Middle frontal gyrus (tissue), 1 donor: Measurements from ENCODE around the gene ALX1.

Experiments
- DNase-seq: peaks from one replicate; pipeline ENCODE4 v3.0.0-alpha.2; 2015; ENCODE audit warnings: low spot score; ENCODE audit errors: extremely low spot score

ALX1 gene

DNA sequence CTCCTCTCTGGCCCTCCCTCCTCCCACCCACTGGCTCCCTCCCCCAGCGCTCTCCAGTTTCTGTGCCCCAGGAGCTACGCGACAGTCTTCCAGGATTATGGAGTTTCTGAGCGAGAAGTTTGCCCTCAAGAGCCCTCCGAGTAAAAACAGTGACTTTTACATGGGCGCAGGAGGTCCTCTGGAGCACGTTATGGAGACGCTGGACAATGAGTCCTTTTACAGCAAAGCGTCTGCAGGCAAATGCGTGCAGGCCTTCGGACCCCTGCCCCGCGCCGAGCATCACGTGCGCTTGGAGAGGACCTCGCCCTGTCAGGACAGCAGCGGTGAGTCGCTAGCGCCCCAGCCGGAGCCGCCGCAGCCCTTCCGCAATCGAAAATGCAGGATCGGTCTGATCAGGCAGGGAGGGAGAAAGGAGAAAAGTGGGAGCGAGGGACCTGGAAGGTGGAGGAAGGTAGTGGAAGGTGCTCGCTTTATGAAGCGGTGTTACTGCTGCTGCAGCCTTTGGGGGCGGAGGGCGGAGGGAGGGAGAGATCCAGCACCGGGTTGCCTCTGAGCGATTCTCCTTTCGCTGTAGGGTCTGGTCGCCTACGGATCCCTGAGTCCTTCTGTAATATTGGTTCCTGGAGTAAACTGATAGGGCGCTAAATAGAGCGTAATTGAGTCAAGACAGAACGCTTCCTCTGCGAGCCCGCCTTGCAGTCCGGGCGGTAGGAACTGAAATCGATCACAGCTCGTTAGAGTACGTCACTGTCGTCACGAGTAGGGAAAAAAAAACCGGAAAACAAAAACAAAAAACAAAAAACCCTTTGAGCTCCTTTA lies at the start of gene ALX1:
Gene ALX1, plus strand, starts transcription at position 56 of the 819 bp plus-strand sequence. Its CDS starts 42 bp downstream, at position 98.
- DNase-seq: no peak

DNA sequence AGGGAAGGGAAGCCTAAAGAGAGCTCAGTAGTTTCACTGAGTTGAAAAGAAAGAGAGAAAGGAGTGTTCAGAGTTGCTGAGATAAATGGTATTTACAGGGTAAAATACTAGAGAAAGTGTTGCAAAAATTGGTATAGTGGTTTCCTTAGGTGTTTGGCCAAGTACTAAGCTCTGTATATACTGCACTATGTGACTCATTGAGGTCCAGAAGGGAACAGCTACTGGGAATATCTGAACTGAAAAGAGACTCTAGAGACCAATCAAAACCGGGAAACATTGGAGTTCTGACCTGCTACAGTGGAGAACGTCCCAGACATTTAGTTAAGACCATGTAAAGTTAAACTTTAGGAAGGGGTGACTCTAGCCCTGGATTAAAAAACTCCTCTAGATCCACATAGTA lies 42.7 kb upstream of the ALX1 start:
- DNase-seq: no peak

DNA sequence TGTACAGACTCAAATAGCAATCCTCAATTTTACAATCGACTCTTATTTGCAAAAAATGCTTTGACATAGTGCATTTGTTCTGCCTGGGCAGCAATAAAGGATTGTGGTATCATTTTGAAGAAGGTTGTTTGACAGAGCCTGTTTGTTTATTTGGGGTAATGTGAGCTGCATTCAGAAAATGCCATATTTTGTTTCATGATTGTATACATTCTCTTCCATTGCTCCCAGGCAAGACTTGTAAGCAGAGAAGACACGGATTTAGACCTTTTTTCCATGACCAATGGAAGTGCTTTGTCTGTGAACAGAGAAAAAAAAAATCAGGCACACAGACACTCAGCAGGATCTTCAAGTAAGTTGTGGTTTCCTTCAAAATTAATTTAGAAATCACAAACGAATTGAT lies 35.5 kb upstream of the ALX1 start:
- no peak for DNase-seq

DNA sequence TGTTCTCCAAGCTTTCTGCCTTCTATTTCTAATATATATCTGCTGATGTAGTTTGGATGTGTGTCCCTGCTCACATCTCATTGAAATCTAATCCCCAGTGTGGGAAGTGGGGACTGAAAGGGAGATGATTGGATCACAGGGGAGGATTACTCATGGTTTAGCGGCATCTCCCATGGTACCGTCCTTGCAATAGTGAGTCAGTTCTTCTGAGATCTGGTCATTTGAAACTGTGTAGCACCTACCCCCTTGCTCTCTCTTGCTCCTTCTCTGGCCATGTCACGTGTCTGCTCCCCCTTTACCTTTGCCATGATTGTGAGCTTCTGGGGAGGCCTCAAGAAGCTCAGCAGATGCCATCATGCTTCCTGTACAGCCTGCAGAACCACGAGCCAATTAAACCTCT lies 26.2 kb upstream of the ALX1 start:
- no peak for DNase-seq

DNA sequence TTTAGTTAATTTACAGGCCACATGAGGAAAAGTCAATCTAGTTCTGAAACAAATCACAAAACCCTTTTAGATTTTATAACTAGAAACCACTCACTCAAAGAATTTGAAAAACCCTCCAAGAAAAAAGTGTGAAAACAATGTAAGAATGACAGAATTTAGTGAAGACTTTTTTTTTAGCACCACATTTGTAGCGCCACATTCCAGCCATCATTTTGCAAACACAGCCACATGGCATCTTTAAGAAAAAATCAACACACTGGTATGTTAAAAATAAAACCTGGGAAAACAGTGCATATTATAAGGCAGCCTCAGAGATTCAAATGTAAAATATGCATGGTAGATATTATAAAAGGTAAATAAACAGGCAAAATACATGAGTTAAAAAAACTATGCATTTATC lies 22.3 kb upstream of the ALX1 start:
- DNase-seq: no peak

DNA sequence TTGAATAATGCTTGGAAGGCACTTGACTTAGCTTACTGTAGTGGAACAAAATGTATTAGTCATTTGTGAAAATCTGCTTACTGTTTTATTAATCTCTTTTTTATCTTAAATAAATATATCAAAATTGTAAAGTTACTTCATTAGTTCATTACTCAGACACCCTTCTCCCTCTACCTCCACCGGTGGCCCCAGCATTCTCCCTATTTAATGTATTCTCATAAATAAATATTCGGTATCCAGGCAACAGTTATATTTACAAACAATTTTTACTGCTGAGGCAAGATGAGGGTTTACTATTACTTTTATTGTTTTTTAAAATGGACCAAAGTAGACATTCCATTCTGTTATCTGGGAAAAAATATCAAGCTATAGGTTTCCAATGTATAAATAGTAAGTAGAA lies 19.6 kb upstream of the ALX1 start:
- DNase-seq: no peak

DNA sequence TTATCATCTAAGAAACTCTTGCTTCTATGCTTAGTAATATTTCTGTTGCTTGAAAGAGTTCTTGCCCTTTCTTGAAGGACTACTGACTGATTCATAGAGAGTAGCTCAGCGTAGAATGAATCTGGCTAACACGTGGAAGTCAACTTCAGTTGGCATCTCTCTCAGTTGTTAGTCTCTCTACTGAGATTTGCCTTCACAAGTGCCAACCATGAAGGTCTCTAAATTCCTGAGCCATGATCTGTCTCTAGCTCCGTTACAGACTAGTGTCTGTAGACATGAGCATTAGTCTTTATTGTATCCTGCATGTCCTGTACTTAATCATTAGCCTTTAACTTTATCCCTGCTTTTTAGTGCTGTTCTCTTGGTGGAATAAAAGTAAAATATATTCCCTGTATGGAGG lies 19.1 kb upstream of the ALX1 start:
- no peak for DNase-seq

DNA sequence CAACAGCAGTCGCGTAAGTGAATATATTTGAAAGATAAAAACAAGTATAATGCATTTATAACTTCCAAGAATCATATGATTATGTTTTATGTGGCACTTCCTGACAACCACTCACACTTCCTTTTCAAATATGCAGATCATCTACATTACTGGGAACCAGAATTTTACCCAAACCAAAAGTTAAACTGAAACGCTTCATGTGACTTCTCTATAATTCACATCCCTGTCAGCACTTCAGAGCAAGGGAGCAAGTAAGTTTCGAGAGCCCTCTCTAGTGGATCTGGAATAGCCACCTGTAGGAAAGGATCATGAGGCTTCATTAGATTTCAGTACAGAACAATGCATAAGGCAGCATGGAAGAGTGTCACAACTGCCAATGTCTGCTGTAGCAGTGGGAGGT lies 13.7 kb upstream of the ALX1 start:
- no peak for DNase-seq

DNA sequence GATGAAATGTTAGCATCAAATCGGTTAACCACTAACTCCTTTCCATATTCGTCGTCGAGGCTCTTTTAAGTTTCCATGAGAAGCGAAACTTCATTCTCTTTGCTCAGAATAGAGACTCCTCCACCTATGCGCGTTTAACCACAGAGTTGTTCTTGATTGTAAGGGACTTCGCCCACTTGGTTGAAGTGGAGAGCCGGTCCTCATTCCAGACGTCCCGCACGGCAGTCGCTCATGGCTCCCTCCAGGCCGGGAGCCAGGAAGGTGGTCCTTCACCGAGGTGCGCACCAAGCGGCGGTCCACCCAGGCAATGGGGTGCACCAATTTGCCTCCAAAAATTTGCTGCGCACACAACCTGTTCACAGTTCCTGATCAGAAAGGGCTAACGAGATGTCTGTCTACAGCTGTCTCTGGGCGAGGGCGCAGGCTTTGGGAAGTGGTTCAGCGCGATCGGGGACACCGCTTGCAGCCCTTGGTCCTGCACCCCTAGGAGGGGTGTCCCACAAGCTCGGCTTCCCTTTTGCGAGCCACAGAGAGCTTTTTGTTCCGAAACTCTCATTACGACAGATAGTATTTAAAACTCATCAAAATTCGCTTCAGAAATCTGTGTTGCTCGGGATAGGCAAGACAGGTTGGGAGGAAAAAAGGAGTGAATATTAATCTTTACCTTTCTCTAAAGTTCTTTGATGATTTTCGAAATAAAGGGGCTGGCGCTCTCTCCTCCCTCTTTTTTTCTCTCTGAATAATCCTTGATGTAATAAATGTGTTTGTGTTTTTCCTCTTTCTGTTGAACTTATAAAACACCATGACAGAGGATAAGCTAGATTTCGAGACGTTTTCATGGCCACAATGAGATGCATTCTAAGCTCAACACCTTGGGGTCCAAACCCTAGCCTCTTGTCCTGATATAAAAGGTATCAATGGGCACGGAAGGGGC lies 6.4 kb upstream of the ALX1 start:
- DNase-seq: no peak

DNA sequence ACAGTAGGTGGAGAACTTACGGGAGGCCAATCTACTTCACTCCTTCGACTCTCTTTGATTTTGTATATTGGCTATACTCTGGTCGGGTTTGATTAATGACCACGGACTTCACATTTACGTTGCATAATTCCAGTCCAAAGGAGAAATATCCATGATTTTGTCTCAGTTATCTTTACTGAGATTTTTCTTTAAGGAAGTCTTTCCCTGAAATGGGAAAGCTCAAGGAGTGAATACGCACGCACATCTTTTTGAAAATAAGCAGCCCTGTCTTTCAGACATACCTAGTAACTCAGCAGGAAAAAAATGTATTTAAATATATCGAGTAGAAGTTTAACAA lies 5.7 kb upstream of the ALX1 start:
- DNase-seq: no peak

DNA sequence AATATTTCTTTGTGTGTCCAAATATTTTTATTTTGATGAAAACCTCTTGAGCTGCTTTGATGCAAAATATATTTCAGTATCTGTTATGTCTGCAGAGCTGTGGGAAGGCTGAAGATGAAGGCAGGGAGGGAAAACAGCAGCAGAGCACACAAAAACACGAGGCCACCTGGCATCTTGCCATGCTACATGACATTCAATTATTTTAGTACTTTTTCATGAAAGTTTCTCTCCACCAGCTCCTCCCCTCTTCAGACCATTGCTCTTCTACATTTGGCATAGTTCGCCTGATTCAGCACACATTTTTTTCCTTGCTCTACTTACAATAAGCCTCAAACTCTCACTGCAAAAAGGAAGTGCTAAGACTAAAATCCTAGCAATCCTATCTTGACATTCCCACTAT lies 4.6 kb upstream of the ALX1 start:
- DNase-seq: no peak

DNA sequence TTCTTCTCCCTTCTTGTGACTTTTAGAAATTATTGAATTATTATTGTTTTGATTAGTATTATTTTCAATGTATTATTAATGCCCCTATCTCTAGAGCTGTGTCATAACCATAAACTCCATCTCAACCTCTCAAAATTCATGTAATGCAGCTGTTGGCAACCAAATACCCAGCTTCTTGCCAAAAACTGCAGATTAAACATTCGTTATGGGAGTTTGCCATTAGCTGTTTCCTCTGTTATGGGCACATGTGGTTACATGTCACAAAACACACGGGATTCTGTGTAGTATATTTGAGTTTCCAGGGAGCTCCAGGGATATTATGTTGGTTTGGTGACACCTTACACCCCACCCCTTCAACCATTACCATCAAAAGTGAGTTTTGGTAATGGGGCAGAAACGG lies 2.8 kb upstream of the ALX1 start:
- no peak for DNase-seq

DNA sequence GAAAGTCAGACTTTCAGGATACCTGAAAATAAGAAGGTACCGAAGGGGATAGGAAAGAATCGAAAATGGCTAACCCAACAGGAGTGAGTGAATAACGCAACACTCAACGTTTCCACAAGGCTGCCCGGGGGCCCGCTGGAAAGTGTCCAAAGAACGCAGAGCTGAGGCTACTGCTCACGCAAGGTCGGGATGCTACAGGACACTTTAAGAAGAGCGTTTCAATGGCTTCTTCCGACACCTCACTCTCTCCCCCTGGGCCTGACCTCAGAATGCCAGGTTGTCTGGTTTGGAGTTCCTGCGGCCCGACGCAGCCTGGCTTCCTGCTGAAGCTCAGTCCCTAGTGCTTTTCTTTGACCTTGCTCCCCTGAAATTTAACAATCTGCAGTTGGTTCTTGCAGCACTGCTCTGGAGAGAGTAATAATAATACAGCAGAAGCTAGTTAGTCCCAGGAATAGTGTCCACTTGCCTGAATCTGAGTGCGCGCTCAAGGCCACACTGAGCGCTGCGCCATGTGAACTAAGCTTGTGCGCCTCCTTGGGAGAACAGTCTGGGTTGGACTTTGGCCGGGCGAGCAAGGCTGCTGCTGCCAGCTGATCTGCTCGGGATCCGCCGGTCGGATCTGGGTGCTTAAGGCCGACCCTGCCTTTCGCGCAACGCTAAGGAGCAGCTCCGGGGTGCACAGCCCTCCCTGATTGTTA lies 2.0 kb upstream of the ALX1 start:
- no peak for DNase-seq

DNA sequence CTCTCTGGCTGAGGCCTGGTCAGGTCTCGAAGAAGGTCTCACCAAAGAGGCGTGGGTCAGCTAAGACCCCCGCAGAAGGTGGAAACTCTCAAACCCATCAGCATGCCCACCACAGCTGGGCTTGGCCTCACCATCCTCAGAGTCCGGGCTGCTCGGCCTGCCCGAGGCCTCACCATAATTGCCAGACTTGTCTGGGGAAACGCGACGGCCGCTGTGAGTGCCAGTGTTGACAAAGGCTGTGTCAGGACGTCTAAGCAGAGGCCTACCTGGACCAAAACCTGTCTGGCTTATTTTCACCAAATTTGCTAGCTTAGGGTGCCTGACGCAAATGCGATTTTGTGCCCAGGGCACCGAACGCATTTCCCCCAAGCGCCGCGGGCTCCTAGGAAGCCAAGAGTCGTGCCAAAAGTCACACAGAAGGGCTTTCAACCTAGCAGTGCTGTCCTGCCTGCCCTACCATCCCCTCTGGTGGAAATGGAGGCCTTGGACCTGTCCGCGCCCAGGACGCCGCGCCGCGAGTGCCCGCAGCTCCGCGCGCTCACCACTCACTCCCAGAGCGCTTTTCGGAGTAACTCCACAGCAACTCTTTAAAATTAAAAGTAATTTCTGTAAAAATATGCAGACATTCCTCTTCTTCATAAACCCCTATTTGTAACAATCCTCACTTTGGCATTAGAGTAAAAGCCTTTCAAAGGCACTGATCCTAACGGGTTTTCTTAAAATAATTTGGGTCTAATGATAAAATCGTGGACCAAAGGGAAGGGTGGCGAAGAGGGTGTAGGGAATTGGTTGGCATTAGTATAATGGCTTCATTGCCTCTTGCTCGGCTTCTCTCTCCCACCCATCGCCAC lies 1.2 kb upstream of the ALX1 start:
- no peak for DNase-seq

DNA sequence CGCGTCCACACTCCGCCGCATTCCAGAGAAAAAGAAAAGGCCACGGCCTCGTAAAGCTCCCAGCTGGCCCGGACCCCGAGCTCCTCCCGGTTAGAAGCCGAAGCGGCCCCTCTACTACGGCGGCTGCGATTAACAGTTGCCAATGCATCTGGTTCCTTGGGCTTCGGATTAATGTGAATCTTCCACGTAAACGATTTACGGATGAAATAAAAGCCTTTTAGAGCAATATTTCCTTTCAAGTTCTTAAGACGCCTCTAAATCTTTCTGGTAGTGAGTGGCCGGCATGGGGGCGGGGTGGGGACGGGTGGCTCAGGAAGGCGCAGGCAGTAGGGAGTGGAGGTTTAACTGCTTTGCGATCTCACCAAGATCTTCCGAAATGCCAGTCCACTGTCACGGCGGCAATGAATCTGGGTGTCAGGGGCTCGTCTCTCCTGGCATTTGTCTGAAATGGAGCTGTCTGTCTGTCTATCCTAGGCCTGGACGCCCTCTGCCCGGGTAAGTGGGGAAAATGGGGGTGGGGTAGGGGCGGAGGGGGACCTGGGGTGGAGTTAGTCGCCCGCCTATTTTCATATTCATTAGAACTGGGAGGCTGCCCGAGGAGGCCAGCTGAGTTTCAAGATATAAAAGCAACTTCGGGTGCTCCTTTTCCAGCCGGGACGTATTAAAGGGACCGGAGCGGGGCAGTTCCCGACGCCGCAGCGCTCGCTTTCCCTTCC lies 413 bp upstream of the ALX1 start:
- DNase-seq: no peak

DNA sequence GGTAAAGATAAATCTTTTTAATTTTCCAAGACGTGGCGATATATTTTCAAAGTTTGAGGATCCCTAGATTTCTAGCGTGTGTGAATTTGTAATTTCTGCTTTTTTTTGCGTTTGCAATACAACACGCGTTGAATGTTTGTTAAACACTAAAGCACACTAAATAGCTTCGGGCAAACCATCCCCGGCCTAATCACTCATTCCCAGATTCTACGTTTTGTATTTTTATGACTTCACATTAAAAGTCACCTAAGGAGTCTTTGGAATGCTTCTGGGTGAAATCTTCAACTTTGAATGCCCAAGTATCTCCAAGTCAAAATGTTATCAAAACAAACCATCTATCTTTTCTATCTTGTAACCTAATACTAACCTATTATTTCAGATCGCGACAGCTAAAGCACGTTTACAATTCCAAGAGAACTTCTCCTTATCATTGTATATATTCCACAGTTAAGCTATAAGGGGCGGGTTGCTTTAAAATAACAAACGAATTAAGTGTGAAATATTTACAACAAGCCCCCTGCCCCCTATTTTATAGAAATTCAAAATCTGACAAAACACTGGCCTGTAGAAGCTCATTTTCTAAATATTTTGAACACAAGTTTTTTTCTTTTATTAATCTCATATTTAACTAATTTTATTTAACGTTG lies 1.1 kb downstream of the ALX1 start:
- no peak for DNase-seq

DNA sequence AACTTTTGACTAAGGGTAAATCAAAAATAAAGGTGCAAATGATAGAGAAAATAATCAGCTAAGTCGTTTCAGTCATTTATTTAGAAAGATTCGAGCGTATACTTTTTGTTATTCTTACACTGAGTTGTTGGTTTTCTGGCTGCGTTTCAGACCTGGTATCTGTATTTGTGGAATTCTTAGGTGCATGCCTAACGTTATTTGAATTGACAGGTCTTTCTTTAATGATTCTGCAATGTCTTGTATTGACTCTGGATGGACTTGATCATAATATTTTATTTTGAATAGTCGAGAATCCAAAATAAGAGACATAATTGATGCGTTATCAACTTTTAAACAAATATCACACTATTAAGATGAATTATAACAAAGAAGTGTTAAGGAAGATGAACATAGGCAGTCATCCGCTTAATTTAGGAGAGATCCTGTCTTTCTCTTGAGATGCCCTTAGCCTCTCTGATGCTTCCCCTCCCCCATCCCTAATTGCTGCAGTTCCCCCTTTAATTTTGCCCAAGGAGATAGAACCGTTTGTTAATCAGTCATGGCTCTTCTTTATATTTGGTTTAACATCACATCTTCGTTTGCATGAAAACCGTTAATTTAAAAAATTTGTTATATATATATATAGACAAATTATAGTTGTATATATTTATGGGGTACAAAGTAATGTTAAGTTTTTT lies 1.8 kb downstream of the ALX1 start:
- DNase-seq: no peak

DNA sequence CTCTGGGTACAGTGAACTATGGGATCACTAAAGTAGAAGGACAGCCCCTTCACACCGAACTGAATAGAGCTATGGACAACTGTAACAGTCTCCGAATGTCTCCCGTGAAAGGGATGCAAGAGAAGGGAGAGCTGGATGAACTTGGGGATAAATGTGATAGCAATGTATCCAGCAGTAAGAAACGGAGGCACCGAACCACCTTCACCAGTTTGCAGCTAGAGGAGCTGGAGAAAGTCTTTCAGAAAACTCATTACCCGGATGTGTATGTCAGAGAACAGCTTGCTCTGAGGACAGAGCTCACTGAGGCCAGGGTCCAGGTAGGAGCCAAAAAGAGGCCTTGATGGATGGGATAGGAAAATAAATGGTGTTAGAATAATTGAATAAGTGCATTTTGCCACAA lies 3.5 kb downstream of the ALX1 start:
- DNase-seq: no peak

DNA sequence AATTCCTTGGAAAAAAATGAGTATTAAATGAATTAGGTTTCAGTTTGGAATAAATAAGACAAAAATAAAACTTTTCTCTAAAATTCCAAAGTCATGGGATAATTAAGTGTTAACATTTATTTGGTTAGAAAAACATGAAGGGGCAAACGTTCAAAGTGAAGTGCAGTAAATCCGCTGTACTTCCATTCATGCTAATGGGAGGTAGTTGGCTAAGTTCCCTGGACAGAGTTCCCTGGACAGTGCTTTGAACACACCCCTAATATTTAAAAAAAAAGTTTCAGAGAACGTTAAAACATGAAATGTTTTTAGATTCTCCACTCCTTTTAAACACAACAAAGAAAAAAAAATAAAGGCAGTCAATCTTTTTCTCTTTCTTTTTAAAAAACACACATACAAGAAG lies 16.3 kb downstream of the ALX1 start:
- DNase-seq: no peak
